Heart left ventricle (tissue), 16 donors: ENCODE data around the gene SRC. TPM values are rescaled to one million over a fixed set of nuclear protein-coding genes. Genes with fewer than 3 reads are reported as not detected.
A peak's percentile ranks its signal among the peaks of the same experiment; 100 is the strongest.

Experiments used
- ATAC-seq, 4 donors: fragments of 200-7000 bp; cut with Tn5 transposase; one replicate each; pipeline ENCODE4 v1.9.1; 2020 to 2022; ENCODE audit warnings: moderate library complexity in 4 of 4, mild to moderate bottlenecking in 3 of 4, moderate number of reproducible peaks in 1 of 4
- DNase-seq, 5 donors: peaks; one replicate each; pipeline ENCODE4 v3.0.0-alpha.2; 2020
- H3K27ac ChIP-seq, 12 donors: fragments of 200-600 bp; sonication (generic) in 4 of 12; one replicate each; pipeline versions ENCODE4 v1.5.0 to v1.8.0; 2016 to 2022; ENCODE audit warnings: mild to moderate bottlenecking in 2 of 12
- H3K27me3 ChIP-seq, 9 donors: fragments of 200-600 bp; sonication (generic) in 2 of 9; one replicate each; pipeline versions ENCODE4 v1.5.1 to v1.8.0; 2016 to 2022; ENCODE audit warnings: mild to moderate bottlenecking in 3 of 9
- H3K36me3 ChIP-seq, 9 donors: fragments of 200-600 bp; sonication (generic) in 2 of 9; one replicate each; pipeline versions ENCODE4 v1.5.0 to v1.8.0; 2018 to 2022; ENCODE audit warnings: mild to moderate bottlenecking in 2 of 9
- H3K4me1 ChIP-seq, 12 donors: fragments of 200-600 bp; sonication (generic) in 4 of 12; one replicate each; pipeline versions ENCODE4 v1.5.0 to v1.8.0; 2016 to 2022; ENCODE audit warnings: mild to moderate bottlenecking in 3 of 12
- H3K4me3 ChIP-seq, 12 donors: fragments of 200-600 bp; sonication (generic) in 4 of 12; one replicate each; pipeline versions ENCODE4 v1.5.0 to v1.8.0; 2017 to 2022; ENCODE audit warnings: mild to moderate bottlenecking in 9 of 12, moderate library complexity in 4 of 12
- H3K9me3 ChIP-seq, 12 donors: fragments of 200-600 bp; sonication (generic) in 4 of 12; one replicate each; pipeline versions ENCODE4 v1.5.0 to v1.8.0; 2016 to 2022; ENCODE audit warnings: mild to moderate bottlenecking in 1 of 12
- CTCF ChIP-seq, 12 donors: fragments of 200-600 bp; sonication (generic) in 4 of 12; IDR thresholded peaks; one replicate each; pipeline versions ENCODE4 v1.5.0 to v1.8.0; 2018 to 2022; ENCODE audit warnings: antibody characterized with exemption in 12 of 12, mild to moderate bottlenecking in 5 of 12
- POLR2A ChIP-seq, 2 donors: fragments of 450-650 bp; IDR thresholded peaks; one replicate each; pipeline ENCODE4 v1.6.1; 2017; ENCODE audit warnings: antibody characterized with exemption in 2 of 2, mild to moderate bottlenecking in 2 of 2, moderate library complexity in 2 of 2
- WGBS, 4 donors: extraction: QIAGEN DNeasy Blood & Tissue Kit in 2 of 4; methylation state at CpG; one replicate each; pipeline versions ENCODE4 v1.1.5 to v1.1.7; 2013 to 2018; 5-methylcytosine and 5-hydroxymethylcytosine counted together
- intact Hi-C, 10 donors: fragments of 100-400 bp; cut with DNase I; formaldehyde crosslinking; loops; one replicate each; pipeline versions ENCODE4 v1.11.1 to v1.14.2; 2022
- polyA plus RNA-seq, 2 donors: library from polyadenylated mRNA; stranded (reverse); fragments of 200-250 nt; gene quantifications; one replicate each; pipeline ENCODE4 v1.2.3, GENCODE V29; 2013
- total RNA-seq, 9 donors: library from RNA; depleted of rRNA in 2 of 9; stranded (reverse); fragments of >200 nt in 2 of 9; fragmentation: NEBNext Ultra II Directional in 3 of 9; extraction: Animal tissue kit (Norgen Biotek cat#: 25700) in 3 of 9; gene quantifications; one replicate each; pipeline versions ENCODE4 v1.1.0 to v1.2.4, GENCODE V29; 2016 to 2023
- donor health status: ischemic (EF 13 %, LVEDD 7.1; RV severe dilation, severe dysfunction).
- donor health status: healthy with polysubstance abuse.
- donor health status: DM: no; HTN: yes; CAD: no.
- donor health status: DM: no; HTN: no; CAD: no.
- donor health status: ischemic (EF 25% LVEDD 6.9; RV normal size, moderate dysfunction).
- donor health status: ischemic (EF 25% LVEDD 5.7; RV mildly dilated, moderate dysfunction).
- donor health status: healthy.
- donor health status: DM: yes; HTN: yes; CAD: no.
- donor health status: ischemic (EF 35%, LVEDD 5.7; RV mildly dilated, moderate dysfunction).
- donor health status: nonischemic (EF 11% LVEDD 7.7; RV severe dilation, severe dysfunction).
- donor health status: DM: yes; HTN: yes; CAD: no.
- donor health status: PGD.
- donor health status: ischemic (EF 29% LVEDD 5.4; RV normal size, mild dysfunction).
- donor health status: nonischemic (EF 23%, LVEDD 6.1; RV moderate dilation, normal function).

The SRC gene
- total and polyA plus RNA-seq, 11 donors: 2.5 to 19.9 (median 5.1) TPM

GRCh38 chr20:37331060-37331857, 14.7 kb upstream of the SRC start:
- Histone ChIP-seq H3K27ac (peak overlapping the region in 2 of 12 donors; percentile 35 to 77), H3K4me3 (no peak overlapping the region), H3K9me3 (no peaks in the 10 kb centered on the region), H3K27me3 (no peaks in the 10 kb centered on the region), H3K36me3 (no peaks in the 10 kb centered on the region), H3K4me1 (peaks cover 0 to 18% (median 3%) of the 10 kb centered on the region in 12 donors)
- ATAC-seq (no peak), DNase-seq (no peak)
- intact Hi-C loops: loop anchor here in 1 of 10 donors (10.0 kb wide), 1 partner anchor 46 kb away; the partner anchor contains the start of gene MANBAL
- TF ChIP-seq POLR2A (IDR thresholded peaks at IDR 0.05): no peak
- no peak for TF ChIP-seq CTCF (IDR thresholded peaks at IDR 0.05)
- 73 to 87% (median 76%) methylated on average over 10 to 11 of the region's 11 CpGs for WGBS, 4 donors

GRCh38 chr20:37333130-37333847, 12.7 kb upstream of the SRC start:
- intact Hi-C loops: loop anchor here in 1 of 10 donors (10.0 kb wide), 1 partner anchor 48 kb away; the partner anchor contains the start of gene MANBAL
- H3K27ac ChIP-seq: peak overlapping the region in 2 of 12 donors; percentile 49 to 77
- no peaks in the 10 kb centered on the region for H3K36me3 ChIP-seq
- peak in 1 of 4 donors; percentile 48 for ATAC-seq
- whole genome bisulfite sequencing, 4 donors: 89 to 91% (median 89%) methylated on average over 9 of the region's 9 CpGs
- H3K4me3 ChIP-seq: no peak overlapping the region
- peaks cover 0 to 36% (median 7%) of the 10 kb centered on the region in 12 donors for H3K4me1 ChIP-seq
- no peak for TF ChIP-seq CTCF (IDR thresholded peaks at IDR 0.05)
- no peak for TF ChIP-seq POLR2A (IDR thresholded peaks at IDR 0.05)
- no peaks in the 10 kb centered on the region for H3K9me3 ChIP-seq
- no peaks in the 10 kb centered on the region for H3K27me3 ChIP-seq
- DNase-seq: no peak

- 86 to 94% (median 88%) methylated on average over 16 of the region's 16 CpGs for WGBS, 4 donors
- intact Hi-C loops: loop anchor here in 1 of 10 donors (10.0 kb wide), 1 partner anchor 49 kb away; the partner anchor contains the start of gene MANBAL
- H3K27ac ChIP-seq: peak overlapping the region in 2 of 12 donors; percentile 17 to 49
- H3K36me3 ChIP-seq: no peaks in the 10 kb centered on the region
- peaks cover 0 to 36% (median 7%) of the 10 kb centered on the region in 12 donors for H3K4me1 ChIP-seq
- H3K9me3 ChIP-seq: no peaks in the 10 kb centered on the region
- ATAC-seq (no peak), DNase-seq (no peak)
- no peak overlapping the region for H3K4me3 ChIP-seq
- no peaks in the 10 kb centered on the region for H3K27me3 ChIP-seq
- TF ChIP-seq POLR2A (IDR thresholded peaks at IDR 0.05) (no peak), CTCF (IDR thresholded peaks at IDR 0.05) (no peak)
Measured at GRCh38 chr20:37333848-37334318, 12.1 kb upstream of the SRC start.

GRCh38 chr20:37334450-37334849, 11.5 kb upstream of the SRC start:
- no peak overlapping the region for H3K27ac ChIP-seq
- no peaks in the 10 kb centered on the region for H3K27me3 ChIP-seq
- H3K4me3 ChIP-seq: no peak overlapping the region
- H3K9me3 ChIP-seq: no peaks in the 10 kb centered on the region
- no peak for ATAC-seq
- H3K36me3 ChIP-seq: no peaks in the 10 kb centered on the region
- no peak for TF ChIP-seq POLR2A (IDR thresholded peaks at IDR 0.05)
- TF ChIP-seq CTCF (IDR thresholded peaks at IDR 0.05): no peak
- peaks cover 0 to 36% (median 7%) of the 10 kb centered on the region in 12 donors for H3K4me1 ChIP-seq
- WGBS, 4 donors: 97 to 98% (median 97%) methylated on average over 2 of the region's 2 CpGs
- no peak for DNase-seq
- intact Hi-C loops: loop anchor here in 1 of 10 donors (10.0 kb wide), 1 partner anchor 50 kb away; the partner anchor contains the start of gene MANBAL
